ENCODE data around the gene OXTR. TPM values are rescaled to one million over a fixed set of nuclear protein-coding genes. Genes with fewer than 3 reads are reported as not detected.
A peak's percentile ranks its signal among the peaks of the same experiment; 100 is the strongest.

The OXTR gene
- total RNA-seq, 1 donor from 2014 or later: 0.50 TPM

DNA sequence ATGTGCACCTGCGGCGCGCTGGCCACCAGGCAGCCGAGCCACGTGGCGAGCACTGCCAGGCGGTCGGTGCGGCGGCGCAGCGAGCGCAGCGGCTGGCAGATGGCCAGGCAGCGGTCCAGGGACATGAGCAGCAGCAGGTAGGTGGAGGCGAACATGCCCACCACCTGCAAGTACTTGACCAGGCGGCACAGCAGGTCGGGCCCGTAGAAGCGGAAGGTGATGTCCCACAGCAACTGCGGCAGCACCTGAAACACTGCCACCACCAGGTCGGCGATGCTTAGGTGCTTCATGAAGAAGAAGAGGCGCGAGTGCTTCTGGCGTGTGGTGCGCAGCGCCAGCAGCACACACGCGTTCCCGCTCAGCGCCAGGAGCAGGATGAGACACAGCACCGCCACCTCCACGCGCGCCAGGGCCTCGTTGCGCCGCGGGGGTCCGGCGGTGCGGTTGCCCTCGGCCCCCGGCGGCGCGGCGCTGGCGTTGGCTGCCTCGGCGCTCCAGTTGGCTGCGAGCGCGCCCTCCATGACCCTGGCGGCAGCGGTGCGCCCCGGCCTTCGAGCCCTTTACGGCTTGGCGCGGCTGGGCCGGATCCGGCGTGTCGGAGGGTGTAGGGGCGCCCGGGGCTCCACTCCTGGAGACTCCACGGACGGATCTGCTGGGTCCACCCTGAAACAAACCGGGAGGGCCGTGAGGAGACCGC is 1.6 kb downstream of the OXTR start:
- ATAC-seq (peak; percentile 13 to 15), DNase-seq (no peak)
- peaks cover 26% of the 10 kb centered on the region for H3K4me1 ChIP-seq
- no peak overlapping the region for H3K27ac ChIP-seq
- H3K36me3 ChIP-seq: no peaks in the 10 kb centered on the region
- peaks cover 40% of the 10 kb centered on the region for H3K27me3 ChIP-seq (ENCODE audit: low read depth)
- intact Hi-C loops (cut with DNase I): no loop called here
- H3K4me3 ChIP-seq: peak overlapping the region; percentile 17
- TF ChIP-seq, protein P1, sequence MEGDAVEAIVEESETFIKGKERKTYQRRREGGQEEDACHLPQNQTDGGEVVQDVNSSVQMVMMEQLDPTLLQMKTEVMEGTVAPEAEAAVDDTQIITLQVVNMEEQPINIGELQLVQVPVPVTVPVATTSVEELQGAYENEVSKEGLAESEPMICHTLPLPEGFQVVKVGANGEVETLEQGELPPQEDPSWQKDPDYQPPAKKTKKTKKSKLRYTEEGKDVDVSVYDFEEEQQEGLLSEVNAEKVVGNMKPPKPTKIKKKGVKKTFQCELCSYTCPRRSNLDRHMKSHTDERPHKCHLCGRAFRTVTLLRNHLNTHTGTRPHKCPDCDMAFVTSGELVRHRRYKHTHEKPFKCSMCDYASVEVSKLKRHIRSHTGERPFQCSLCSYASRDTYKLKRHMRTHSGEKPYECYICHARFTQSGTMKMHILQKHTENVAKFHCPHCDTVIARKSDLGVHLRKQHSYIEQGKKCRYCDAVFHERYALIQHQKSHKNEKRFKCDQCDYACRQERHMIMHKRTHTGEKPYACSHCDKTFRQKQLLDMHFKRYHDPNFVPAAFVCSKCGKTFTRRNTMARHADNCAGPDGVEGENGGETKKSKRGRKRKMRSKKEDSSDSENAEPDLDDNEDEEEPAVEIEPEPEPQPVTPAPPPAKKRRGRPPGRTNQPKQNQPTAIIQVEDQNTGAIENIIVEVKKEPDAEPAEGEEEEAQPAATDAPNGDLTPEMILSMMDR (IDR thresholded peaks at IDR 0.05): no peak
- no peaks in the 10 kb centered on the region for H3K9me3 ChIP-seq

DNA sequence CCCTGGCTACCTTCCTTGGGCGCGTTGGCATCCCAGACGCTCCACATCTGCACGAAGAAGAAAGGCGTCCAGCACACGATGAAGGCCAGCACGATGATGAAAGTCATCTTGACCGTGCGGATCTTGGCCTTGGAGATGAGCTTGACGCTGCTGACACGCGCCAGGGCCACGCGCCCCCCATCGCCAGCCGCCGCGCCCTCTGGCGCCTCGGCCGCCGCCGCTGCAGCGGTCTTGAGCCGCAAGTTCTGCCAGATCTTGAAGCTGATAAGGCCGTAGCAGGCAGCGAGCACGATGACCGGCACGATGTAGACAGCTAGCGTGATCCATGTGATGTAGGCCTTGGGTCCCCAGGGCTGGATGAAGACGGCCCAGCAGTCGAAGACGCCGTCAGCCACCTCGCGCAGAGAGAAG is 2.2 kb downstream of the OXTR start:
- intact Hi-C loops (cut with DNase I): no loop called here
- DNase-seq: no peak

DNA sequence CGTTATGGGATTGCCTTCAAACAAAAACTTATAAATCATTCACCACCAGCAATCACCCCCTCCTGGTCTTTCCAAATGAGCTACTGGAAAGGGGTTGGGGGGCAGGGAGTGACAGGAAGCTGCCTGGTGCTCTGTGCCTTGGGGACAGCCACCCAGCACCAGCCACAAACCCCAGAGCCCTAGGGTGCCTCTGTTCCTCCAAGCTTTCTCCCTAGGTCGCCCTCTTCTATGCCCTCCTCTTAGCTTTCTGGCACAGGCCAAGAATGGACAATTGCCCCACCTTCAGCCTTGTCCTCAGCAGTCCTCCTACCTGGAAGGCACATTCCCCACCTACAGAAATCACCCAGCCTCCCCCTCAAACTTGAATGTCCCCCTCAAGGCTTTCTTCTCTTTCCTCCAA is 3.3 kb downstream of the OXTR start:
- DNase-seq: no peak
- intact Hi-C loops (cut with DNase I): no loop called here
- Histone ChIP-seq H3K4me1 (peaks cover 26% of the 10 kb centered on the region), H3K4me3 (no peak overlapping the region), H3K9me3 (no peaks in the 10 kb centered on the region), H3K27me3 (ENCODE audit: low read depth) (peaks cover 40% of the 10 kb centered on the region), H3K27ac (no peak overlapping the region), H3K36me3 (no peaks in the 10 kb centered on the region)
- TF ChIP-seq, protein P1 (IDR thresholded peaks at IDR 0.05): no peak
- ATAC-seq: no peak

More for the DNA sequence above, 2.2 kb downstream of the OXTR start:
- no peaks in the 10 kb centered on the region for H3K36me3 ChIP-seq
- H3K4me1 ChIP-seq: peaks cover 26% of the 10 kb centered on the region
- no peaks in the 10 kb centered on the region for H3K9me3 ChIP-seq
- peak overlapping the region; percentile 17 for H3K4me3 ChIP-seq
- ATAC-seq: no peak
- TF ChIP-seq, protein P1 (IDR thresholded peaks at IDR 0.05): no peak
- H3K27me3 ChIP-seq (ENCODE audit: low read depth): peaks cover 40% of the 10 kb centered on the region
- H3K27ac ChIP-seq: no peak overlapping the region

DNA sequence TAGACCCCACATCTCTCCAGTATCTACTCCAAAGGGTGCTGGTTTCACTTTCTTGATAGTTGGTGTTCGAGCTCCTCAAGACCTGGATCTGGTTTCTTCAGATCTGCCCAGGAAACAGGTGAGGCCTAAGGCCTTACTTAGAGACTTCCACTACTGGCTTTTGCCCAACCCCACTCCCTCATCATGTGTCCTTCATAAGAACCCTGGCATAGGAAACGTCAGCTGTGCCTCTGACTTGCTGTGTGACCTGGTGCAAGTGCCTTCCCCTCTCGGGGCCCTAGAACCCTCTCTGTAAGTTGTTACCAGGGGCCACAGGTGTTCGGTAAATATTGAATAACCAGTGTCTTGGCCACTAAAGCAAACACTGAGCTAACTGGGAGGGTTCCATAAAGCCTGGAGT is 3.9 kb downstream of the OXTR start:
- TF ChIP-seq, protein P1 (IDR thresholded peaks at IDR 0.05): no peak
- peaks cover 26% of the 10 kb centered on the region for H3K4me1 ChIP-seq
- ATAC-seq (no peak), DNase-seq (no peak)
- H3K9me3 ChIP-seq: no peaks in the 10 kb centered on the region
- H3K36me3 ChIP-seq: no peaks in the 10 kb centered on the region
- H3K27ac ChIP-seq: no peak overlapping the region
- peaks cover 38% of the 10 kb centered on the region for H3K27me3 ChIP-seq (ENCODE audit: low read depth)
- intact Hi-C loops (cut with DNase I): no loop called here
- H3K4me3 ChIP-seq: no peak overlapping the region

DNA sequence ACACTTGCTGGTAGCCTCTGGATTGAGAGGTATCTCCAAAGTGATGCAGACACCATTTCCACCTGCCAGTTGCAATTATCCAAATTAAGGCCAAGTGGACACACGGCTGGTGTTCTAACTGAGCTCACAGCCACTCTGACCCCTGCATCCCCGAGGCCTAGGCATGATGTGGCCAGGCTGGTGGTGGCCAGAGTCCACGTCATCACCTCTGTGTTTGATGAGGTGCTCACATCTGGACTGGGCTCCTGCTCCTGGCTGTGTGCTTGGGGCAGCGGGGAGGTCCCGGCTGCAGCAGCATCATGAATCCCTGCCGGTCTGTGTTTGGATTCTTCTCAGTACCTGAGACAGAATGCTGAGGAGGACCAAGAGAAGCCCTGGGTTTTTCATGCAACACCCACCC is 4.9 kb downstream of the OXTR start:
- no peaks in the 10 kb centered on the region for H3K9me3 ChIP-seq
- peaks cover 28% of the 10 kb centered on the region for H3K27me3 ChIP-seq (ENCODE audit: low read depth)
- no peak for DNase-seq
- peaks cover 24% of the 10 kb centered on the region for H3K4me1 ChIP-seq
- no peak overlapping the region for H3K27ac ChIP-seq
- intact Hi-C loops (cut with DNase I): no loop called here
- no peaks in the 10 kb centered on the region for H3K36me3 ChIP-seq
- TF ChIP-seq, protein P1 (IDR thresholded peaks at IDR 0.05): no peak
- H3K4me3 ChIP-seq: no peak overlapping the region
- no peak for ATAC-seq

Data from lower lobe of right lung (tissue), 2 donors.